ENCODE data around the gene RERE.

GRCh38 chr1:8845104-8846097 is 28.0 kb upstream of the RERE start:
- TF ChIP-seq, protein P1, sequence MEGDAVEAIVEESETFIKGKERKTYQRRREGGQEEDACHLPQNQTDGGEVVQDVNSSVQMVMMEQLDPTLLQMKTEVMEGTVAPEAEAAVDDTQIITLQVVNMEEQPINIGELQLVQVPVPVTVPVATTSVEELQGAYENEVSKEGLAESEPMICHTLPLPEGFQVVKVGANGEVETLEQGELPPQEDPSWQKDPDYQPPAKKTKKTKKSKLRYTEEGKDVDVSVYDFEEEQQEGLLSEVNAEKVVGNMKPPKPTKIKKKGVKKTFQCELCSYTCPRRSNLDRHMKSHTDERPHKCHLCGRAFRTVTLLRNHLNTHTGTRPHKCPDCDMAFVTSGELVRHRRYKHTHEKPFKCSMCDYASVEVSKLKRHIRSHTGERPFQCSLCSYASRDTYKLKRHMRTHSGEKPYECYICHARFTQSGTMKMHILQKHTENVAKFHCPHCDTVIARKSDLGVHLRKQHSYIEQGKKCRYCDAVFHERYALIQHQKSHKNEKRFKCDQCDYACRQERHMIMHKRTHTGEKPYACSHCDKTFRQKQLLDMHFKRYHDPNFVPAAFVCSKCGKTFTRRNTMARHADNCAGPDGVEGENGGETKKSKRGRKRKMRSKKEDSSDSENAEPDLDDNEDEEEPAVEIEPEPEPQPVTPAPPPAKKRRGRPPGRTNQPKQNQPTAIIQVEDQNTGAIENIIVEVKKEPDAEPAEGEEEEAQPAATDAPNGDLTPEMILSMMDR (IDR thresholded peaks at IDR 0.05; ENCODE audit: insufficient read depth, low read length, poor library complexity, severe bottlenecking), result no peak
- TF ChIP-seq EZH2phosphoT487 (conservative IDR thresholded peaks at IDR 0.05; ENCODE audit: low read length), result no peak

All from SU-DHL-6 (cell line).